ENCODE data around the gene RAB32.
A peak's percentile ranks its signal among the peaks of the same experiment; 100 is the strongest.

The RAB32 gene

DNA sequence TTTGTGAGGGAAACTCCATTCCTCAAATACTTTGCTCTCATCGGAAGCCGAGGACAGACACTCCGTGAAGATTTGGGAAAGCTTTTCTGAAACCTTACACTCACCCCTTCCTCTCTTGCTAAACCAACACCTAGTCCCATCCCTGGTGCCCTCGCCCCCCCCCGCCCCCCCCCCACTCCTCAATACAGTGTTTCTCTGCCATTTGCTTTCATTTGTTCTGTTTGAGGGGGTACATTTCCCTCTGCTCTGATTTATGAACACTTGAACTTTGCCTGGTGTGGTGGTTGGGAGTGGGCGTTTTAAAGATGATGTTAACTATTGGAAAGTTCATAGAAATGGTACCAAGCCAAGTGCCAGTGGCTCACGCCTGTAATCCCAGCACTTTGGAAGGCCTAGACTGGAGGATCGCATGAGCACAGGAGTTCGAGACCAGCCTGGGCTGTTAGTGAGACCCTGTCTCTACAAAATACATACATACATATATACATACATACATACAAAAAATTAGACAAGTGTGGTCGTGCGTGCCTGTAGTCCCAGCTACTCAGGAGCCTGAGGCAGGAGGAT lies 1.1 kb downstream of the RAB32 start:
- ChIA-PET POLR2A (interaction anchor here (1.2 to 1.3 kb wide), 2 partner anchors 54 to 106 kb away, joined by 5 to 8 read pairs; partner anchors contain the start of gene ADGB), CTCF (interaction anchor here (0.6 to 2.1 kb wide), 9 partner anchors 8 to 580 kb away, joined by 3 to 4 read pairs (median 3); partner anchors contain the start of gene SHPRH)
- Histone ChIP-seq H3K36me3 (ENCODE audit: control insufficient read depth in 2 of 2, insufficient read depth in 1 of 2, low read length in 2 of 2) (peaks cover 0 to 4% of the 10 kb centered on the region in 2 experiments; a peak in 1 of 3 replicates), H3K4me1 (ENCODE audit: control insufficient read depth, insufficient read depth, low read length) (peaks cover 9% of the 10 kb centered on the region), H3K27ac (ENCODE audit: extremely low read depth, low read depth, low read length) (peak overlapping the region; percentile 79; the same call in 1 of the 2 replicates), H3K9me3 (ENCODE audit: control insufficient read depth, insufficient read depth, low read depth, low read length) (no peaks in the 10 kb centered on the region), H3K4me3 (ENCODE audit: low read depth, low read length) (peak overlapping the region; percentile 85)
- TF ChIP-seq ZNF707 (tag by site-specific recombination; IDR thresholded peaks at IDR 0.05) (no peak), ZBTB11 (tag by site-specific recombination; conservative IDR thresholded peaks at IDR 0.05; ENCODE audit: low read depth) (no peak), ZNF585B (tag by site-specific recombination; IDR thresholded peaks at IDR 0.05) (no peak), ZNF560 (tag by site-specific recombination; IDR thresholded peaks at IDR 0.05; ENCODE audit: borderline replicate concordance) (no peak), ZNF350 (tag by site-specific recombination; IDR thresholded peaks at IDR 0.05) (no peak), SALL2 (tag by site-specific recombination; IDR thresholded peaks at IDR 0.05; ENCODE audit: borderline replicate concordance) (no peak)
- TF ChIP-seq, protein P1, sequence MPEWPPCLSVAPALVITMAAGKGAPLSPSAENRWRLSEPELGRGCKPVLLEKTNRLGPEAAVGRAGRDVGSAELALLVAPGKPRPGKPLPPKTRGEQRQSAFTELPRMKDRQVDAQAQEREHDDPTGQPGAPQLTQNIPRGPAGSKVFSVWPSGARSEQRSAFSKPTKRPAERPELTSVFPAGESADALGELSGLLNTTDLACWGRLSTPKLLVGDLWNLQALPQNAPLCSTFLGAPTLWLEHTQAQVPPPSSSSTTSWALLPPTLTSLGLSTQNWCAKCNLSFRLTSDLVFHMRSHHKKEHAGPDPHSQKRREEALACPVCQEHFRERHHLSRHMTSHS (tag by site-specific recombination; IDR thresholded peaks at IDR 0.05): no peak

DNA sequence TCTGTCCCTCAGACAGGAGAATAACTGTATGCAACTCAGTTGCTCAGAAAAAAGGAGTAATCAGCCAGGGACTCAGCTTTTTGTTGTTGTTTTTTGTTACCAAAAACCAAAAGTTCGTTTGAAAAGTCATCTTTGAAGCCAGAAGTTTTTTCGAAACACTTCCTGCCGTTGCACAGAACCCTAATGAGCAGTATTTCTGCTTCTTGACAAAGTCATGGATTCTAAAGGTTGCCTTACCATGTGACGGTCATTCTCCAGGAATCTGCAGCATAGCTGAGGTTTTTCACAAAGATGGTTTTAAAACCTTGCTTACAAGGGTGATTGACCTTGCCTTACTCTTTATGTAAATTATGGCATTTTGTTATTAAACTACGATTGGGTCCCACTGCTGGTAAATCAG lies 1.9 kb downstream of the RAB32 start:
- Histone ChIP-seq H3K4me1 (ENCODE audit: control insufficient read depth, insufficient read depth, low read length) (peaks cover 9% of the 10 kb centered on the region), H3K9me3 (ENCODE audit: control insufficient read depth, insufficient read depth, low read depth, low read length) (no peaks in the 10 kb centered on the region), H3K36me3 (ENCODE audit: control insufficient read depth in 2 of 2, insufficient read depth in 1 of 2, low read length in 2 of 2) (peaks cover 0 to 10% of the 10 kb centered on the region in 2 experiments; a peak in 2 of 3 replicates), H3K4me3 (ENCODE audit: low read depth, low read length) (peak overlapping the region; percentile 8; the same call in 1 of the 2 replicates), H3K27ac (ENCODE audit: extremely low read depth, low read depth, low read length) (no peak overlapping the region)
- TF ChIP-seq ZBTB20 (tag by site-specific recombination; IDR thresholded peaks at IDR 0.05): no peak
- ChIA-PET POLR2A (interaction anchor here (0.5 to 1.2 kb wide), 4 partner anchors 53 to 968 kb away, joined by 3 to 8 read pairs (median 3); partner anchors contain the start of gene ADGB), CTCF (interaction anchor here (0.6 to 2.1 kb wide), 6 partner anchors 13 to 581 kb away, joined by 3 to 4 read pairs (median 4); partner anchors contain the start of gene SHPRH)

DNA sequence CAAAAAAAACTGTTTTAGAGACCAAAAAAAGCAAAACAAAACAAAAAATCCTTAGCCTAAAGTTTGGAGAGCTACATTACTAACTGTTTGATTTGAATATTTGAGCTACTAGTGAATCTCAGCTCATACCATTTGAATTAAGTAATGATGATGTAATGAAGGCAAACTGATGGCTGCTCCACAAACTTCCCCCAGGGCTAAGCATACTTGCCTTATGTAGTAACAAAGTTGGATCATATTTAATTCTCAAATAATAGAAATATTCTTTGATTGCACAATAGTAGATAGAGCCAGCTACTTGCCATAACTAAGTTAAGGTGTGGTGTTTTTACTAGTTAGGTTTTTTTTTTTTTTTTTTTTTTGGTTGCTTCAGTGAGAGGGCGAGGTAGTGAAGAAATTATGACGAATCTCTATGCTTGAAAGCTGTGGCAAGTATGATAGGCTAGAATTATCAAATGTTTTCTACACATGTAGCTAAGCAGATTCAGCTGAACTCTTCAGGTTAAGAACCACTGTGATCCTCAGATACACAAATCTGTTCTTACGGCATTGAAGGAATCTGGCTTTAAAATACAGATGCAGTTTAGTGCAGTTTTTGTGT lies 2.9 kb downstream of the RAB32 start:
- POLR2A ChIA-PET: interaction anchor here (0.6 to 0.7 kb wide), 4 partner anchors 52 to 719 kb away, joined by 3 to 5 read pairs (median 4); partner anchors contain the start of genes ADGB and SHPRH
- Histone ChIP-seq H3K9me3 (ENCODE audit: control insufficient read depth, insufficient read depth, low read depth, low read length) (no peaks in the 10 kb centered on the region), H3K4me3 (ENCODE audit: low read depth, low read length) (no peak overlapping the region), H3K27ac (ENCODE audit: extremely low read depth, low read depth, low read length) (no peak overlapping the region), H3K36me3 (ENCODE audit: control insufficient read depth in 2 of 2, insufficient read depth in 1 of 2, low read length in 2 of 2) (peaks cover 0 to 10% of the 10 kb centered on the region in 2 experiments; a peak in 2 of 3 replicates), H3K4me1 (ENCODE audit: control insufficient read depth, insufficient read depth, low read length) (peaks cover 9% of the 10 kb centered on the region)
- CTCF ChIA-PET: interaction anchor here (0.6 to 2.1 kb wide), 5 partner anchors 30 to 153 kb away, joined by 3 to 4 read pairs (median 3); no protein-coding TSS in a partner anchor
- 0 out of 2 replicates have a peak, but pooled peaks have one; percentile 23 for TF ChIP-seq SCRT2 (tag by site-specific recombination; IDR thresholded peaks at IDR 0.05)
- TF ChIP-seq SETDB1 (IDR thresholded peaks at IDR 0.05; ENCODE audit: insufficient read length, low read length): no peak
- peak; percentile 86 for TF ChIP-seq ATF2 (tag by site-specific recombination; IDR thresholded peaks at IDR 0.05; ENCODE audit: low read depth)
- TF ChIP-seq ZNF394 (tag by site-specific recombination; IDR thresholded peaks at IDR 0.05; ENCODE audit: borderline replicate concordance): peak; percentile 37; the same call in 1 of the 2 replicates
- peak; percentile 71; the same call in 1 of the 2 replicates for TF ChIP-seq ZBTB21 (tag by site-specific recombination; IDR thresholded peaks at IDR 0.05)
- no peak for TF ChIP-seq ZNF747 (tag by site-specific recombination; IDR thresholded peaks at IDR 0.05)
- TF ChIP-seq SP3 (tag by site-specific recombination; IDR thresholded peaks at IDR 0.05): no peak
- TF ChIP-seq PRDM1 (tag by site-specific recombination; IDR thresholded peaks at IDR 0.05): peak; percentile 41
- TF ChIP-seq, protein P2, sequence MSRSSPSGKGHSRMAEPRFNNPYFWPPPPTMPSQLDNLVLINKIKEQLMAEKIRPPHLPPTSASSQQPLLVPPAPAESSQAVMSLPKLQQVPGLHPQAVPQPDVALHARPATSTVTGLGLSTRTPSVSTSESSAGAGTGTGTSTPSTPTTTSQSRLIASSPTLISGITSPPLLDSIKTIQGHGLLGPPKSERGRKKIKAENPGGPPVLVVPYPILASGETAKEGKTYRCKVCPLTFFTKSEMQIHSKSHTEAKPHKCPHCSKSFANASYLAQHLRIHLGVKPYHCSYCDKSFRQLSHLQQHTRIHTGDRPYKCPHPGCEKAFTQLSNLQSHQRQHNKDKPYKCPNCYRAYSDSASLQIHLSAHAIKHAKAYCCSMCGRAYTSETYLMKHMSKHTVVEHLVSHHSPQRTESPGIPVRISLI (tag by site-specific recombination; IDR thresholded peaks at IDR 0.05): peak; percentile 88
- 0 out of 2 replicates have a peak, but pooled peaks have one; percentile 44 for TF ChIP-seq ZEB2 (tag by site-specific recombination; IDR thresholded peaks at IDR 0.05)
- no peak for TF ChIP-seq ZNF175 (tag by site-specific recombination; IDR thresholded peaks at IDR 0.05)
- TF ChIP-seq ZNF629 (tag by site-specific recombination; IDR thresholded peaks at IDR 0.05): peak; percentile 90
- TF ChIP-seq SP7 (tag by site-specific recombination; IDR thresholded peaks at IDR 0.05): 0 out of 2 replicates have a peak, but pooled peaks have one; percentile 9
- TF ChIP-seq ZBTB20 (tag by site-specific recombination; IDR thresholded peaks at IDR 0.05): peak; percentile 49; the same call in 1 of the 2 replicates

Data from HEK293 (cell line).